Right lobe of liver (tissue), 6 donors: Measurements from ENCODE around the gene FBXL19. TPM values are rescaled to one million over a fixed set of nuclear protein-coding genes. Genes with fewer than 3 reads are reported as not detected.

ENCODE experiments used
- ATAC-seq, 4 donors: fragments of 200-7000 bp; cut with Tn5 transposase; one replicate each; pipeline ENCODE4 v1.9.1; 2020; ENCODE audit warnings: mild to moderate bottlenecking in 4 of 4, moderate library complexity in 4 of 4
- DNase-seq, 3 donors: peaks; one replicate each; pipeline ENCODE4 v3.0.0-alpha.2; 2020
- H3K27ac ChIP-seq, 3 donors: fragments of 200-600 bp; one replicate each; pipeline ENCODE4 v1.8.0; 2022
- H3K27me3 ChIP-seq, 2 donors: fragments of 200-600 bp; one replicate each; pipeline ENCODE4 v1.8.0; 2022
- H3K36me3 ChIP-seq, 4 donors: fragments of 200-600 bp; sonication (generic) in 1 of 4; one replicate each; pipeline versions ENCODE4 v1.5.1 to v1.8.0; 2017 to 2022; ENCODE audit warnings: control low read depth in 1 of 4
- H3K4me1 ChIP-seq, 4 donors: fragments of 200-600 bp; sonication (generic) in 1 of 4; one replicate each; pipeline versions ENCODE4 v1.5.1 to v1.8.0; 2017 to 2022; ENCODE audit warnings: control low read depth in 1 of 4
- H3K4me3 ChIP-seq, 3 donors: fragments of 200-600 bp; one replicate each; pipeline ENCODE4 v1.8.0; 2022
- H3K9me3 ChIP-seq, 4 donors: fragments of 200-600 bp; sonication (generic) in 1 of 4; one replicate each; pipeline versions ENCODE4 v1.5.1 to v1.8.0; 2017 to 2022; ENCODE audit warnings: control low read depth in 1 of 4
- POLR2A ChIP-seq: fragments of 450-650 bp; IDR thresholded peaks from one replicate; pipeline ENCODE4 v1.6.1; 2017; ENCODE audit warnings: antibody characterized with exemption, mild to moderate bottlenecking
- WGBS: methylation state at CpG from one replicate; pipeline ENCODE4 v1.1.6; 2018; ENCODE audit warnings: low coverage, low lambda C conversion rate; ENCODE audit not compliant: insufficient coverage; ENCODE audit errors: missing lambda C conversion rate; 5-methylcytosine and 5-hydroxymethylcytosine counted together
- intact Hi-C, 2 donors: fragments of 100-400 bp; cut with DNase I; formaldehyde crosslinking; loops; one replicate each; pipeline versions ENCODE4 v1.11.2 to v1.14.1; 2022
- total RNA-seq, 6 experiments: library from RNA; depleted of rRNA in 2 of 6; stranded (reverse); fragments of >200 nt in 2 of 6; fragmentation: NEBNext Ultra II Directional in 3 of 6; extraction: Animal tissue kit (Norgen Biotek cat#: 25700) in 3 of 6; gene quantifications; one replicate each; pipeline versions ENCODE4 v1.1.0 to v1.2.4, GENCODE V29; 2016 to 2023
- TF ChIP-seq, protein P1 (sequence below), 4 donors: fragments of 200-600 bp in 3 of 4; fragments of 450-650 bp in 1 of 4; IDR thresholded peaks; one replicate each; pipeline versions ENCODE4 v1.5.1 to v1.8.0; 2016 to 2022; ENCODE audit warnings: antibody characterized with exemption in 4 of 4, mild to moderate bottlenecking in 2 of 4
- donor health status: DM: no; HTN: yes; CAD: no.
- donor health status: DM: no; HTN: no; CAD: no.
- donor health status: DM: no; HTN: no; CAD: no.
- donor health status: DM: no; HTN: yes; CAD: no.
- donor health status: DM: no; HTN: yes; CAD: no.

Gene FBXL19
- total RNA-seq, 6 experiments from 2014 or later: 2.8 to 8.0 (median 3.4) TPM

DNA sequence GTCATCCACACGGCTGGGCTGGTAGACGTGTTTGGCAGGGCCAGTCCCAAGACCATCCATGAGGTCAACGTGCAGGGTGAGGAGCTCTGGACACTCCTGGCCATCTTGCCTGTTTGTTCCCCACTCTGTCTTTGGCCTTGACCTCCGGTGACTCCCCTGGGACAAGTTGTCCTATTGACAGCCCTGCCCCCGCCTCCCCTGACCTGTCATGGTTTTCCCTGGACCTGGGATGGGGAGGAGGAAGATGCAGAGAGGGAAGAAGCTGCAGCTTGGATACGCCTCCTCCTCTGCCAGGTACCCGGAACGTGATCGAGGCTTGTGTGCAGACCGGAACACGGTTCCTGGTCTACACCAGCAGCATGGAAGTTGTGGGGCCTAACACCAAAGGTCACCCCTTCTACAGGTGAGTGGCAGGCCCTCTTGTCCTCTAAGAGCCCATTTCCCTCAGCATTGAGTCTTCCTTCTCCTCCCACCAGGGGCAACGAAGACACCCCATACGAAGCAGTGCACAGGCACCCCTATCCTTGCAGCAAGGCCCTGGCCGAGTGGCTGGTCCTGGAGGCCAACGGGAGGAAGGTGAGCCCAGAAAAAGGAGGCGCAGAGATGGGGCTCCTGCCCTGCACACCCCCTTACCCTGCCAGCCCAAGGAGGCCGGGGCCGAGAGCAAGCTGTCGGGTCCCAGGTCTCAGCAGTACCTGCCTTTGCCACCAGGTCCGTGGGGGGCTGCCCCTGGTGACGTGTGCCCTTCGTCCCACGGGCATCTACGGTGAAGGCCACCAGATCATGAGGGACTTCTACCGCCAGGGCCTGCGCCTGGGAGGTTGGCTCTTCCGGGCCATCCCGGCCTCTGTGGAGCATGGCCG, 63.0 kb downstream of the FBXL19 start:
- WGBS: 92% methylated on average over 15 of the region's 29 CpGs
- Histone ChIP-seq H3K4me1 (peaks cover 0 to 12% (median 5%) of the 10 kb centered on the region in 4 donors), H3K36me3 (peaks cover 0 to 8% (median 3%) of the 10 kb centered on the region in 4 donors), H3K27me3 (no peaks in the 10 kb centered on the region), H3K27ac (peak overlapping the region; percentile 74 to 80 (median 79)), H3K4me3 (peak overlapping the region; percentile 62 to 73 (median 72)), H3K9me3 (no peaks in the 10 kb centered on the region)
- ATAC-seq (no peak), DNase-seq (no peak)
- intact Hi-C loops: loop anchor here (10.0 kb wide), 2 partner anchors 58 to 98 kb away; partner anchors contain the start of gene PRSS53 (in 1 of the 2)
- TF ChIP-seq POLR2A: no peak
- TF ChIP-seq, protein P1, sequence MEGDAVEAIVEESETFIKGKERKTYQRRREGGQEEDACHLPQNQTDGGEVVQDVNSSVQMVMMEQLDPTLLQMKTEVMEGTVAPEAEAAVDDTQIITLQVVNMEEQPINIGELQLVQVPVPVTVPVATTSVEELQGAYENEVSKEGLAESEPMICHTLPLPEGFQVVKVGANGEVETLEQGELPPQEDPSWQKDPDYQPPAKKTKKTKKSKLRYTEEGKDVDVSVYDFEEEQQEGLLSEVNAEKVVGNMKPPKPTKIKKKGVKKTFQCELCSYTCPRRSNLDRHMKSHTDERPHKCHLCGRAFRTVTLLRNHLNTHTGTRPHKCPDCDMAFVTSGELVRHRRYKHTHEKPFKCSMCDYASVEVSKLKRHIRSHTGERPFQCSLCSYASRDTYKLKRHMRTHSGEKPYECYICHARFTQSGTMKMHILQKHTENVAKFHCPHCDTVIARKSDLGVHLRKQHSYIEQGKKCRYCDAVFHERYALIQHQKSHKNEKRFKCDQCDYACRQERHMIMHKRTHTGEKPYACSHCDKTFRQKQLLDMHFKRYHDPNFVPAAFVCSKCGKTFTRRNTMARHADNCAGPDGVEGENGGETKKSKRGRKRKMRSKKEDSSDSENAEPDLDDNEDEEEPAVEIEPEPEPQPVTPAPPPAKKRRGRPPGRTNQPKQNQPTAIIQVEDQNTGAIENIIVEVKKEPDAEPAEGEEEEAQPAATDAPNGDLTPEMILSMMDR (IDR thresholded peaks at IDR 0.05): no peak

DNA sequence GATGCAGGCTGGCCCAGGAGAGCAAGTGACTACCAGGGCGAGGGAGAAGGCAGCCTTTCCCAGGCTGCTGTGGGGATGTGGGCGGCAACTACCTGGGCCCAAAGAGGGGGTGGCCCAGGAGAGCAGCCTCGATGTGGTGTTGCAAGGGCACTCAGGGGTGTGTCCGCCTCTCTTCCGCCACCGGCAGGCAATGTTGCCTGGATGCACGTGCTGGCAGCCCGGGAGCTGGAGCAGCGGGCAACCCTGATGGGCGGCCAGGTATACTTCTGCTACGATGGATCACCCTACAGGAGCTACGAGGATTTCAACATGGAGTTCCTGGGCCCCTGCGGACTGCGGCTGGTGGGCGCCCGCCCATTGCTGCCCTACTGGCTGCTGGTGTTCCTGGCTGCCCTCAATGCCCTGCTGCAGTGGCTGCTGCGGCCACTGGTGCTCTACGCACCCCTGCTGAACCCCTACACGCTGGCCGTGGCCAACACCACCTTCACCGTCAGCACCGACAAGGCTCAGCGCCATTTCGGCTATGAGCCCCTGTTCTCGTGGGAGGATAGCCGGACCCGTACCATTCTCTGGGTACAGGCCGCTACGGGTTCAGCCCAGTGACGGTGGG, 64.3 kb downstream of the FBXL19 start:
- Histone ChIP-seq H3K4me1 (peaks cover 0 to 12% (median 5%) of the 10 kb centered on the region in 4 donors), H3K9me3 (no peaks in the 10 kb centered on the region), H3K27ac (no peak overlapping the region), H3K4me3 (no peak overlapping the region), H3K36me3 (peaks cover 0 to 7% (median 0%) of the 10 kb centered on the region in 4 donors), H3K27me3 (no peaks in the 10 kb centered on the region)
- intact Hi-C loops: loop anchor here (10.0 kb wide), 2 partner anchors 57 to 97 kb away; partner anchors contain the start of gene PRSS53 (in 1 of the 2)
- WGBS: no CpG with 5 or more reads among the region's 30 CpGs
- ATAC-seq (no peak), DNase-seq (no peak)
- TF ChIP-seq POLR2A: no peak
- TF ChIP-seq, protein P1 (IDR thresholded peaks at IDR 0.05): no peak

DNA sequence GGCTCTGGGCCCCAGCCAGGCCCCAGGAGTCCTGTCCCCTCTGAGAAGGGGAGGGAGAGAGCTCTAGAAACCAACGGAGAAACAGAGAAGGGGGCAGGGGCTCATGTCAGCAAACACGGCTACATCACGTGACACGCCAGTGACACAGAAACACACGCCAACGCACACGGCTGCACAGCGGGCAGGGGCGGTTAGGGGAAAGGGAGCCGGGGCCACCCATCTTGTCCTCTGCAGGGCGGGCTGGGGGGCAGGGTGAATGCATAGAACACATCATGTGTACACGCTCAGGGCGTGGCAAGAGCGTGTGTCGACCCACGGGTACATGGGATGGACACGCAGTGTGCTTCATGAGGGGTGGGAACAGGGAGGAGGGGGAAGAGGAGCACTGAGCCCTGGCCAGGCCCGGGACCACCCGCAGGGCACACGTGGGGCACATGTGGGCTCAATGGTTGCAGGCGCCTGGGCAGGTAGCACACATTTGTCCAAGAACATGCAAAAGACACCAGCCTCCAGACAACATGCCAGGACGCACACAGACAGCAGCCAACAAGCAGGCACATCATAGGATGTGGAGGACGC, 66.2 kb downstream of the FBXL19 start:
- no peak overlapping the region for H3K27ac ChIP-seq
- H3K9me3 ChIP-seq: no peaks in the 10 kb centered on the region
- H3K27me3 ChIP-seq: no peaks in the 10 kb centered on the region
- 79% methylated on average over 4 of the region's 23 CpGs for WGBS
- peaks cover 0 to 7% (median 0%) of the 10 kb centered on the region in 4 donors for H3K36me3 ChIP-seq
- DNase-seq (no peak), ATAC-seq (no peak)
- no peak overlapping the region for H3K4me3 ChIP-seq
- intact Hi-C loops: loop anchor here (10.0 kb wide), 3 partner anchors 55 to 445 kb away; partner anchors contain the start of gene PRSS53 (in 1 of the 2)
- peaks cover 0 to 12% (median 5%) of the 10 kb centered on the region in 4 donors for H3K4me1 ChIP-seq
- TF ChIP-seq POLR2A: no peak
- TF ChIP-seq, protein P1 (IDR thresholded peaks at IDR 0.05): no peak

DNA sequence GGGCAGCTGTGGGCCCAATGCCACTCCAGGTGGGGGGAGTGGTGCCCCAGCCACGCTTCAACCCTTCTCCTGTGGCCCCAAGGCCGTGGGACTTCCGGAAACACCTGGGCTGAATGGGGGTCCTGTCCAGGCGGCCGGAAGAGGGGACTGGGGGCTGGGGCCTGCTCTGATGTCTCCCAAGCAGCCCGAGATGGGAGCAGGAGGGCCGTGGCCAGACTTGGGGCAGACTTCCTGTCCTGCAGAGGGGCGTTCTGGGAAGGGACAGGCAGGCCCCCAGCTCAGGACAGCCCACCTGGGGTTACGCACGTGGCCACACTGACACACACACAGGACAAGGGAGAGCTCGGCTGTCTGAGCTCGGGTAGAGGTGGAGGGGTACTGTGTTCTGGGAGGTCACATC, 66.7 kb downstream of the FBXL19 start:
- H3K27ac ChIP-seq: no peak overlapping the region
- ATAC-seq (no peak), DNase-seq (no peak)
- 60% methylated on average over 1 of the region's 12 CpGs for WGBS
- peaks cover 0 to 17% (median 5%) of the 10 kb centered on the region in 4 donors for H3K4me1 ChIP-seq
- peaks cover 0 to 7% (median 0%) of the 10 kb centered on the region in 4 donors for H3K36me3 ChIP-seq
- intact Hi-C loops: loop anchor here in 1 of 2 donors (10.0 kb wide), 1 partner anchor 445 kb away; no protein-coding TSS in a partner anchor
- H3K4me3 ChIP-seq: no peak overlapping the region
- no peaks in the 10 kb centered on the region for H3K9me3 ChIP-seq
- TF ChIP-seq POLR2A: no peak
- TF ChIP-seq, protein P1 (IDR thresholded peaks at IDR 0.05): no peak
- H3K27me3 ChIP-seq: no peaks in the 10 kb centered on the region
